GM12878 (cell line): Measurements from ENCODE around the gene RMDN3. TPM values are rescaled to one million over a fixed set of nuclear protein-coding genes. Genes with fewer than 3 reads are reported as not detected.

Source experiments
- ATAC-seq: fragments of 200-7000 bp; cut with Tn5 transposase; 3 replicates; pipeline ENCODE4 v1.9.1; 2020; ENCODE audit warnings: mild to moderate bottlenecking, moderate library complexity
- BruUV-seq: library from RNA; stranded (reverse); fragments of 400-500 nt; replicated peaks from 2 replicates; lab custom pipeline; 2021; lab: Mats Ljungman, UMichigan
- CTCF ChIA-PET: fragments of 300-600 bp; sonication (Branson Sonifier 250); formaldehyde crosslinking; extraction: SDS; loops from one replicate; lab custom pipeline; 2021; ENCODE audit warnings: inconsistent platforms; lab: Yijun Ruan, JAX
- POLR2A ChIA-PET: fragments of 350-600 bp; formaldehyde crosslinking; extraction: SDS; loops from one replicate; lab custom pipeline; 2021; ENCODE audit warnings: inconsistent platforms; lab: Charles Lee
- RAD21 ChIA-PET: fragments of 300-600 bp; sonication (Branson Sonifier 250); formaldehyde crosslinking; loops from one replicate; lab custom pipeline; 2023; ENCODE audit warnings: antibody characterized with exemption; ENCODE audit not compliant: unreplicated experiment; lab: Charles Lee
- SMC1A ChIA-PET: fragments of 300-600 bp; sonication (Branson Sonifier 250); formaldehyde crosslinking; loops from one replicate; lab custom pipeline; 2023; ENCODE audit not compliant: unreplicated experiment, uncharacterized antibody; lab: Charles Lee
- DNase-seq: peaks from one replicate; pipeline ENCODE4 v3.0.0-alpha.2; 2011; ENCODE audit warnings: low read depth, low spot score
- FAIRE-seq: peaks from 3 replicates; lab custom pipeline; 2011; peaks lifted over from hg19 to GRCh38; lab: Jason Lieb, UNC
- H2AFZ ChIP-seq: 2 replicates; pipeline ENCODE4 v1.6.0; 2011; ENCODE audit warnings: low read depth, low read length, control low read depth; ENCODE audit not compliant: control insufficient read depth
- H3K27ac ChIP-seq: 2 replicates; pipeline ENCODE4 v1.5.1; 2011; ENCODE audit warnings: control low read depth; ENCODE audit not compliant: control insufficient read depth, insufficient read depth
- H3K27me3 ChIP-seq, 2 experiments: replicated peaks in 1 of 2; 2 replicates each; pipeline versions ENCODE4 v1.6.0 to v1.6.1; 2011; ENCODE audit warnings: low read length in 1 of 2; ENCODE audit not compliant: control insufficient read depth in 2 of 2, insufficient read depth in 2 of 2
- H3K36me3 ChIP-seq, 2 experiments: 2 replicates each; pipeline ENCODE4 v1.5.1; 2011; ENCODE audit warnings: low read length in 1 of 2; ENCODE audit not compliant: control insufficient read depth in 2 of 2, insufficient read depth in 2 of 2
- H3K4me1 ChIP-seq: 2 replicates; pipeline ENCODE4 v1.6.1; 2011; ENCODE audit warnings: mild to moderate bottlenecking, low read length, moderate library complexity, mixed read lengths; ENCODE audit not compliant: control insufficient read depth, insufficient read depth
- H3K4me2 ChIP-seq: 2 replicates; pipeline ENCODE4 v1.6.0; 2011; ENCODE audit warnings: control low read depth; ENCODE audit not compliant: control insufficient read depth, insufficient read depth
- H3K4me3 ChIP-seq: fragments of 200-600 bp; sonication (generic); 2 replicates; pipeline ENCODE4 v1.5.1; 2016
- H3K79me2 ChIP-seq: 2 replicates; pipeline ENCODE4 v1.6.0; 2011; ENCODE audit warnings: low read length; ENCODE audit not compliant: control insufficient read depth, insufficient read depth
- H3K9ac ChIP-seq: 2 replicates; pipeline ENCODE4 v1.8.0; 2011; ENCODE audit warnings: low read length, control low read depth, mixed read lengths; ENCODE audit not compliant: control insufficient read depth, insufficient read depth
- H3K9me3 ChIP-seq: replicated peaks from 3 replicates; pipeline ENCODE4 v1.5.1; 2011; ENCODE audit warnings: mild to moderate bottlenecking, low read length; ENCODE audit not compliant: control insufficient read depth, insufficient read depth
- H4K20me1 ChIP-seq: 2 replicates; pipeline ENCODE4 v1.6.0; 2011; ENCODE audit not compliant: control insufficient read depth, insufficient read depth
- CTCF ChIP-seq, 3 experiments: IDR thresholded peaks in 2 of 3; conservative IDR thresholded peaks in 1 of 3; 2 replicates each; pipeline ENCODE4 v1.5.1; 2011; ENCODE audit warnings: low read depth in 3 of 3, low read length in 3 of 3, mild to moderate bottlenecking in 3 of 3, control low read depth in 2 of 3, moderate library complexity in 2 of 3, inconsistent platforms in 1 of 3, mixed read lengths in 1 of 3; ENCODE audit not compliant: control insufficient read depth in 2 of 3, insufficient read depth in 1 of 3; ENCODE audit errors: extremely low read depth in 1 of 3
- EGR1 ChIP-seq, 2 experiments: IDR thresholded peaks; 1 replicate in 1 of 2; 2 replicates in 1 of 2; pipeline ENCODE4 v1.6.1; 2011 to 2012; ENCODE audit warnings: low read depth in 2 of 2, low read length in 2 of 2, borderline replicate concordance in 1 of 2, mild to moderate bottlenecking in 1 of 2, moderate library complexity in 1 of 2
- HSF1 ChIP-seq: fragments of 150-350 bp; IDR thresholded peaks from 2 replicates; pipeline ENCODE4 v1.6.1; 2014; ENCODE audit warnings: mild to moderate bottlenecking, low read depth, low read length
- POLR2AphosphoS2 ChIP-seq: IDR thresholded peaks from 2 replicates; pipeline ENCODE4 v1.6.1; 2011; ENCODE audit warnings: low read depth, mild to moderate bottlenecking, low read length, improper control_type of control experiment, moderate library complexity
- RAD51 ChIP-seq: fragments of 450-650 bp; IDR thresholded peaks from 2 replicates; pipeline ENCODE4 v1.6.1; 2016; ENCODE audit warnings: moderate library complexity, mild to moderate bottlenecking, inconsistent platforms
- RB1 ChIP-seq: fragments of 450-650 bp; formaldehyde crosslinking; IDR thresholded peaks from 2 replicates; pipeline ENCODE4 v1.6.1; 2017; ENCODE audit warnings: mild to moderate bottlenecking, borderline replicate concordance
- WGBS: methylation state at CpG from one replicate; pipeline ENCODE4 v1.1.6; 2016; ENCODE audit warnings: low lambda C conversion rate; ENCODE audit not compliant: insufficient replicate concordance, insufficient coverage; ENCODE audit errors: missing lambda C conversion rate; 5-methylcytosine and 5-hydroxymethylcytosine counted together
- in situ Hi-C: fragments of 300-500 bp; cut with MboI; formaldehyde crosslinking; loops from 9 replicates; pipeline ENCODE4 v1.14.3; 2018; ENCODE audit warnings: mixed read lengths
- intact Hi-C: fragments of 100-400 bp; cut with micrococcal nuclease; formaldehyde crosslinking; loops from one replicate; pipeline ENCODE4 v1.14.2; 2022; ENCODE audit not compliant: unreplicated experiment
- polyA plus RNA-seq, 11 experiments: library from polyadenylated mRNA; depleted of rRNA in 4 of 11; unstranded in 6 of 11; stranded (reverse) in 5 of 11; fragments of >200 nt; fragmentation: Nextera tagmentation in 4 of 11; fragmentation: Illumina TruSeq in 1 of 11; extraction: Ambion mirVana in 4 of 11; extraction: Trizol in 1 of 11; gene quantifications; 1 replicate in 1 of 11; 2 replicates in 10 of 11; pipeline versions ENCODE4 v1.2.1 to v1.2.3, GENCODE V29; 2011 to 2016; ENCODE audit warnings: inconsistent platforms in 2 of 11, missing spikeins in 2 of 11, low read depth in 1 of 11
- total RNA-seq, 4 experiments: library from RNA; depleted of rRNA in 3 of 4; stranded (reverse); fragments of >200 nt in 3 of 4; fragmentation: Illumina TruSeq in 1 of 4; extraction: Trizol in 1 of 4; gene quantifications; 2 replicates each; pipeline versions ENCODE4 v1.2.1 to v1.2.3, GENCODE V29; 2013 to 2021

The RMDN3 gene
- total and polyA plus RNA-seq, 10 of the 15 experiments (the other 5 are each of a cell fraction or from before 2014, with no cell fraction given) = 5.7 to 44.4 (median 20.3) TPM

- Histone ChIP-seq H3K4me3 (no peak overlapping the region), H3K9me3 (no peaks in the 10 kb centered on the region), H3K4me1 (peaks cover 10% of the 10 kb centered on the region; the same call in 1 of the 2 replicates), H2AFZ (no peak overlapping the region), H3K4me2 (no peak overlapping the region), H3K27ac (no peak overlapping the region), H3K27me3 (no peaks in the 10 kb centered on the region), H3K79me2 (peaks cover 22% of the 10 kb centered on the region), H4K20me1 (no peaks in the 10 kb centered on the region), H3K9ac (no peak overlapping the region), H3K36me3 (no peaks in the 10 kb centered on the region)
- intact Hi-C loops = no loop called here
- ATAC-seq = no peak
- no peak for DNase-seq
- WGBS = 96% methylated on average over 1 of the region's 1 CpG
- POLR2A ChIA-PET = interaction anchor here (0.6 to 0.8 kb wide), 3 partner anchors 11 to 77 kb away, joined by 3 to 4 read pairs (median 3); no protein-coding TSS in a partner anchor
- CTCF ChIA-PET = interaction anchor here (1.1 kb wide), 1 partner anchor 92 kb away, joined by 3 read pairs; no protein-coding TSS in a partner anchor
- TF ChIP-seq EGR1 (IDR thresholded peaks at IDR 0.05; ENCODE audit: borderline replicate concordance in 1 of 2, low read depth in 2 of 2, low read length in 2 of 2) = no peak
- TF ChIP-seq RB1 = no peak
- TF ChIP-seq HSF1 = no peak
- TF ChIP-seq RAD51 = no peak
- no peak for TF ChIP-seq POLR2AphosphoS2
- 0 out of 6 replicates have a peak, but pooled peaks of 2 of the 3 experiments have one; percentile 14 to 15 for TF ChIP-seq CTCF (IDR thresholded peaks at IDR 0.05 in 2 of 3, conservative IDR thresholded peaks at IDR 0.05 in 1 of 3; ENCODE audit: control insufficient read depth in 2 of 3, extremely low read depth in 1 of 3, insufficient read depth in 1 of 3, low read depth in 3 of 3, low read length in 3 of 3)
- SMC1A ChIA-PET = interaction anchor here (0.7 to 1.4 kb wide), 2 partner anchors 58 to 156 kb away, joined by 4 read pairs; no protein-coding TSS in a partner anchor
- RAD21 ChIA-PET = no interaction called here
- in situ Hi-C loops = no loop called here
- FAIRE-seq = no peak
- no TSS peak for BruUV-seq
Measured at GRCh38 chr15:40803688-40804087, 48.6 kb upstream of the RMDN3 start.
